LNCAP (cell line): ENCODE measurements around the gene MTOR.

Source experiments
- TF ChIP-seq, protein P1 (sequence below): fragments of 450-650 bp; IDR thresholded peaks from 2 replicates; pipeline ENCODE4 v1.5.1; 2017; ENCODE audit warnings: mild to moderate bottlenecking

MTOR gene

DNA sequence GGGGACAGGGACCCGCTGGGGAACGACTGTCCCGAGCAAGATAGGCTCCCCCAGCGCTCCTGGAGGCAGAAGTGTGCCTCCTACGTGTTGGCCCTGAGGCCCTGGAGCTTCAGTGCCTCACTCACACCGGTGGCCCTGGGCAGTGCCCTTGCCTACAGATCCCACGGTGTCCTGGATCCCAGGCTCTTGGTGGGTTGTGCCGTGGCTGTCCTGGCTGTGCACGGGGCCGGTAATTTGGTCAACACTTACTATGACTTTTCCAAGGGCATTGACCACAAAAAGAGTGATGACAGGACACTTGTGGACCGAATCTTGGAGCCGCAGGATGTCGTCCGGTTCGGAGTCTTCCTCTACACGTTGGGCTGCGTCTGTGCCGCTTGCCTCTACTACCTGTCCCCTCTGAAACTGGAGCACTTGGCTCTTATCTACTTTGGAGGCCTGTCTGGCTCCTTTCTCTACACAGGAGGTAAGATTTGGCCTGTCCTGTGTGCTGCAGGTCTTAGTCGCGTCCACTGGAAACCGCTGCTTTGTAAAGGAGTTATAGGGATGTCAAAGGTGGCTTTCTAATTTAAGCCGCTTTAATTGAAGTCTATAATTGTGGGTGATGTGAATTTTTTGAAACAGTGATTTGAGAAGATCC, 11.4 kb upstream of the MTOR start:
- TF ChIP-seq, protein P1, sequence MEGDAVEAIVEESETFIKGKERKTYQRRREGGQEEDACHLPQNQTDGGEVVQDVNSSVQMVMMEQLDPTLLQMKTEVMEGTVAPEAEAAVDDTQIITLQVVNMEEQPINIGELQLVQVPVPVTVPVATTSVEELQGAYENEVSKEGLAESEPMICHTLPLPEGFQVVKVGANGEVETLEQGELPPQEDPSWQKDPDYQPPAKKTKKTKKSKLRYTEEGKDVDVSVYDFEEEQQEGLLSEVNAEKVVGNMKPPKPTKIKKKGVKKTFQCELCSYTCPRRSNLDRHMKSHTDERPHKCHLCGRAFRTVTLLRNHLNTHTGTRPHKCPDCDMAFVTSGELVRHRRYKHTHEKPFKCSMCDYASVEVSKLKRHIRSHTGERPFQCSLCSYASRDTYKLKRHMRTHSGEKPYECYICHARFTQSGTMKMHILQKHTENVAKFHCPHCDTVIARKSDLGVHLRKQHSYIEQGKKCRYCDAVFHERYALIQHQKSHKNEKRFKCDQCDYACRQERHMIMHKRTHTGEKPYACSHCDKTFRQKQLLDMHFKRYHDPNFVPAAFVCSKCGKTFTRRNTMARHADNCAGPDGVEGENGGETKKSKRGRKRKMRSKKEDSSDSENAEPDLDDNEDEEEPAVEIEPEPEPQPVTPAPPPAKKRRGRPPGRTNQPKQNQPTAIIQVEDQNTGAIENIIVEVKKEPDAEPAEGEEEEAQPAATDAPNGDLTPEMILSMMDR = no peak

DNA sequence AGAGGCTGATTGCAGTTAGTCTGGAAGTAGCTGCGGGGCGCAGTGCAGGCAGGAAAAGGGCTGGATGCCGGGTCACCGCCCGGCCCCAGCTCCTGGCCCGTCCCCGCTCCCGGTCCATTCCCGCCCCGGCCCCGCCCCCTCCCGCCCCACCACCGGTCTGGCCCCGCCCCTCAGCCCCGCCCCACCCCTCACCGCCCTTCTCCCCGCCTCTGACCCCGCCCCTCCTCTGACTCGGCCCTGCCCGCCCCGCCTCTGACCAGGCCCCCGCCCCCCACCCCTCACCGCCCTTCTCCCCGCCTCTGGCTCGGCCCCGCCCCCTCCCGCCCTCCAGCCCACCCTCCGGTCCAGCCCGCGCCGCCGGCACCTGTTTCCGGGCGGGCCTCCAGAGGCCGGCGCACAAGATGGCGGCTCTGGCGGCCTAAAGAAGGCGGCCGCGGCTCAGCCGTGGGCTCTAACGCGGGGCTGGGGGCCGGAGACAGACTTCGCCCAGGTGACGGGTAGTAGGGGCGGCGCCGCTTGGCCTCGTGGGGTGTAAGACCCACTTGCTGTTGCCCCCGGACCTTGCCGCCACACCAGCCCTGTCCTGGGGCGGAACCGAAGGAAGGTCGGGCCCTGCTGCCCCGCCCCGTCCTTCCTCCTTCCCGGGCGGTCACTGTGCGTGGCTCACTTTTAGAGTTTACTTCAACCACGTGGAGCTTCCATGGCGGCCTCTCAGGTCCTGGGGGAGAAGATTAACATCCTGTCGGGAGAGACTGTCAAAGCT, 10.7 kb upstream of the MTOR start, which contains the start of gene UBIAD1:
TSS of gene UBIAD1 (plus strand) at position 367 of the 763 bp plus-strand sequence. CDS start at position 701, 334 bp downstream.
- TF ChIP-seq, protein P1 = no peak

DNA sequence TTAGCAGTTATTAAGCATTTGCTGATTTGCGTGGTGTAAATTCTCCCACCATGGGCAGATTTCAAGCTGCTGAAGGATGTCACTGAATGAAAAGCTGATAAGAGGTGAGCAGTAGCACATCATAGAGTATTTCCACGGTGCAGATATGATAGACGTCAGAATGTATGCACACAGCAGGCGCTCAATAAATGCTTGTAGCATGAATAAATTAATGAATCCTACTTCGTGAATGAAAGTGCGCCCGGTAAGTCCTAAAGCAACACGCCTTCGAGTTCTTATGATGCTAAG, 10.1 kb upstream of the MTOR start:
- TF ChIP-seq, protein P1 = no peak; the same call in 1 of the 2 replicates

DNA sequence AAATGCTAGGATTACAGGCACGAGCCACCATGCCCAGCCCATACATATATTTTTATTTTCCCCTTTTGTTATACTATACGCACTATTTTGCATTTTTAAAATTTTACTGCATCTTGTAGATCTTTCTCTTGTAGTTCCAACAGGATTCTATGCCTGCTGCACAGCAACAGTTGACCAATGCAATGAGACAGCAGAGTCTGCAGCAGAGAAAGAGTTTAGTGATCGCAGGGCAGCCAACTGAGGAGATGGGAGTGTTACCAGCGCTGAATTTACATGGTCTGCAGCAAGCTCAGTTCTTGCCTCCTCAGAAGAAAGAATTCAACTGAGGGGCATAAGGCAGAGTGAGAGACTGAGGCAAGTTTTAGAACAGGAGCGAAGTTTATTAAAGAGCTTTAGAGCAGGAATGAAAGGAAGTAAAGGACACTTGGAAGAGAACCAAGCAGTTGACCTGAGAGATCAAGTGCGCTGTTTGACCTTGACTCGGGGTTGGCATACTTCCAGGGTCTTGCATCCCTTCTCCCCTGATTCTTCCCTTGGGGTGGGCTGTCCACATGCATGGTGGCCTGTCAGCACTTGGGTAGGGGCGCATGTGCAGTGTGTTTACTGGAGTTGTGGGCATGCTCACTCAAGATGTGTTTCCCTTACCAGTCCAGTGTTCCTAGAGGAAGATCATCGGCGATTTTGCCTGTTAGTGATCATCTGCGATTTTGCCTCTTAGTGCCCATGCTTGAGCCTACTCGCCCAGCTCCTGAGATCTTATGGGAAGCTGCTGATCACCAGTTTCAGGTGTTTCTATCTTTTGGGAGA, 4.1 kb upstream of the MTOR start:
- TF ChIP-seq, protein P1 = no peak

DNA sequence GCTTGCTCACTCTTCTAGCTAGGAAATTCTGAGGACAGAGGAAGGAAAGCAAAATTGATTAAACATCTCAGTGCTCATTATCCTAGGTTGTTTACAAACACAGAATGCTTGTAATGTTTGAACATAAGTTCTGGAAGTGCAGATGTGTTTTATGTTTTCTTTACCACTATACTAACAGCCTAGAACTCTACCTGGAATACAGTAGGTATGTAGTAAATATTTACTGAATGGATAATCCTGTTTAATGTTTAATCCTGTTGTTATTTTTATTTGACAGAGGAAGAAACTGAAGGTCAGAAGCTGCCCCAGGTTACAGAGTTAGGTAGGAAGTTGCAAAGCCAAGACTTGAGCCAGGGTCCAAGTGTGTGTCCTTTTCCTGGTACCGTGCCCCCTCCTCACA, 6.1 kb downstream of the MTOR start:
- TF ChIP-seq, protein P1 = no peak

DNA sequence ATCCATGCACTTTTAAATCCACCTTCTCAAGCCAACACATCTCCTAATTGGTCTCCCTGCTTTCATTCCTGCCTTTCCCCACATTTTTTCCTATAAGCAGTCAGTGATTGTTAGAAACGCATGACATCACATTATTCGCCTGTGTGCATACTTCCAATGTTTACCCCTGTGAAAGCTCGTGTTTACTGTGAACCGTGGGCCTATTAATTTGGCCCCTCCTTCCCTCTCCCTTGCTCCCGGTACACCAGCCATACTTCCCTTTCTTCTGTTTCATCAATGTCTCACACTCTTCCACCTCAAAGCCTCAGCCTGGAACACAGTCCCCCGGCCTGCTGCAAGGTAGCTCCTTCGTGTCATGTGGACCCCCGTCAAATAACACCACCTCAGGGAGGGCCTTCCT, 9.1 kb downstream of the MTOR start:
- TF ChIP-seq, protein P1 = no peak

DNA sequence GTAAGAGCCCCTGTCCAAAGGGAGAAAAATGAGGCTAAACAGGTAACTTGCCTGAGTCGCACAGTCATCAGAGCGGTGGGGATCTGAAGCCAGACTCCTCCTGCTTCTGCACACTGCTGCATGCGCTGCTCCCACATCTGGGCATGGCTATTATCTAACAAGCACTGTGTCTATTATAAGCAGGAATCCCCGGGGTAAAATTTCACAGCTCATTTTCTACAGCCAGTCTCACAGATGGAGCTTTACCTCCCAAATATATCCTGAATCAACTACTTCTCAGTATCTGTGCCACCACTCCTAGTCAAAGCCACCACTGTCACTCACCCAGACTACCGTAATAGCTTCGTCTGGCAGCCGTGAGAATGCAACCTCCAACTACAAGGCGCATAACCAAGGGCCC, 9.8 kb downstream of the MTOR start:
- TF ChIP-seq, protein P1 = no peak
